GM23338 (cell line): ENCODE data around the gene RAD51D. TPM values are rescaled to one million over a fixed set of nuclear protein-coding genes. Genes with fewer than 3 reads are reported as not detected.

ENCODE experiments used
- ATAC-seq: fragments of 200-7000 bp; cut with Tn5 transposase; 3 replicates; pipeline ENCODE4 v1.9.1; 2020
- DNase-seq: peaks from one replicate; pipeline ENCODE4 v3.0.0-alpha.2; 2015; ENCODE audit warnings: low spot score
- H2AFZ ChIP-seq: fragments of 200-600 bp; sonication (generic); 2 replicates; pipeline ENCODE4 v1.8.0; 2016; ENCODE audit warnings: antibody characterized with exemption, mild to moderate bottlenecking, moderate library complexity
- H3F3A ChIP-seq: fragments of 200-600 bp; sonication (generic); replicated peaks from 2 replicates; pipeline ENCODE4 v1.8.0; 2017; ENCODE audit warnings: antibody characterized with exemption, mixed run types, low read depth
- H3K27ac ChIP-seq: fragments of 200-600 bp; sonication (generic); 2 replicates; pipeline ENCODE4 v1.6.1; 2016; ENCODE audit warnings: low read depth
- H3K27me3 ChIP-seq: fragments of 200-600 bp; sonication (generic); 2 replicates; pipeline ENCODE4 v1.8.0; 2016; ENCODE audit warnings: mild to moderate bottlenecking, mixed run types, moderate library complexity; ENCODE audit not compliant: insufficient read depth
- H3K36me3 ChIP-seq: fragments of 200-600 bp; sonication (generic); 2 replicates; pipeline ENCODE4 v1.8.0; 2016; ENCODE audit warnings: mild to moderate bottlenecking; ENCODE audit not compliant: insufficient read depth
- H3K4me1 ChIP-seq: fragments of 200-600 bp; sonication (generic); 2 replicates; pipeline ENCODE4 v1.8.0; 2016; ENCODE audit warnings: mild to moderate bottlenecking, moderate library complexity; ENCODE audit not compliant: insufficient read depth
- H3K4me2 ChIP-seq: fragments of 200-600 bp; sonication (generic); 2 replicates; pipeline ENCODE4 v1.7.1; 2017; ENCODE audit warnings: mixed run types
- H3K4me3 ChIP-seq: fragments of 200-600 bp; sonication (generic); 2 replicates; pipeline ENCODE4 v1.6.1; 2016; ENCODE audit warnings: mixed run types
- H3K79me2 ChIP-seq: fragments of 200-600 bp; sonication (generic); replicated peaks from 2 replicates; pipeline ENCODE4 v1.8.0; 2017; ENCODE audit warnings: mild to moderate bottlenecking; ENCODE audit not compliant: insufficient read depth
- H3K9me2 ChIP-seq: fragments of 200-600 bp; sonication (generic); 2 replicates; pipeline ENCODE4 v1.8.0; 2017; ENCODE audit not compliant: insufficient read depth
- H4K20me1 ChIP-seq: fragments of 200-600 bp; sonication (generic); replicated peaks from 2 replicates; pipeline ENCODE4 v1.8.0; 2017; ENCODE audit warnings: mild to moderate bottlenecking; ENCODE audit not compliant: insufficient read depth
- H3K27ac Mint-ChIP-seq: 2 replicates; pipeline ENCODE4 v1.8.0; 2020; ENCODE audit warnings: inconsistent platforms, mild to moderate bottlenecking, moderate library complexity, mixed read lengths
- H3K27me3 Mint-ChIP-seq: 3 replicates; pipeline ENCODE4 v1.8.0; 2022; ENCODE audit warnings: low read depth, mild to moderate bottlenecking, moderate library complexity, mixed read lengths, inconsistent platforms; ENCODE audit not compliant: insufficient read depth, poor library complexity
- H3K36me3 Mint-ChIP-seq: 3 replicates; pipeline ENCODE4 v1.8.0; 2021; ENCODE audit warnings: low read depth, mild to moderate bottlenecking, inconsistent platforms, moderate library complexity, mixed read lengths
- H3K4me1 Mint-ChIP-seq: 3 replicates; pipeline ENCODE4 v1.8.0; 2020; ENCODE audit warnings: mild to moderate bottlenecking, inconsistent platforms, mixed read lengths
- H3K4me3 Mint-ChIP-seq: 3 replicates; pipeline ENCODE4 v1.8.0; 2021; ENCODE audit warnings: moderate library complexity, mild to moderate bottlenecking, inconsistent platforms, mixed read lengths
- H3K9me3 Mint-ChIP-seq: 3 replicates; pipeline ENCODE4 v1.8.0; 2020; ENCODE audit warnings: moderate library complexity, mild to moderate bottlenecking, inconsistent platforms, mixed read lengths
- CREB1 ChIP-seq: fragments of 250-450 bp; sonication (Bioruptor Pico); IDR thresholded peaks from 2 replicates; pipeline ENCODE4 v1.5.0; 2020; ENCODE audit warnings: low read depth, mild to moderate bottlenecking, moderate library complexity
- POLR2AphosphoS5 ChIP-seq: IDR thresholded peaks from 2 replicates; pipeline ENCODE4 v1.6.1; 2016; ENCODE audit warnings: antibody characterized with exemption, low read depth
- STAT1 ChIP-seq: IDR thresholded peaks from one replicate; pipeline ENCODE4 v1.6.1; 2016; ENCODE audit warnings: antibody characterized with exemption; ENCODE audit not compliant: unreplicated experiment
- ZNF114 ChIP-seq: fragments of 250-450 bp; sonication (Bioruptor Pico); IDR thresholded peaks from 2 replicates; pipeline ENCODE4 v1.5.0; 2020; ENCODE audit warnings: mild to moderate bottlenecking, moderate library complexity
- polyA plus RNA-seq: library from polyadenylated mRNA; unstranded; fragments of >200 nt; fragmentation: Nextera tagmentation; extraction: Ambion mirVana; gene quantifications from 2 replicates; pipeline ENCODE4 v1.2.1, GENCODE V29; 2016
- total RNA-seq: library from RNA; depleted of rRNA; stranded (reverse); fragments of >200 nt; shearing (Covaris generic); gene quantifications from 2 replicates; pipeline ENCODE4 v1.2.3, GENCODE V29; 2014
- TF ChIP-seq, protein P1 (sequence below), 2 experiments: fragments of 200-600 bp in 1 of 2; sonication (generic) in 1 of 2; conservative IDR thresholded peaks; 2 replicates each; pipeline versions ENCODE4 v1.5.1 to v1.6.1; 2016 to 2017; ENCODE audit warnings: antibody characterized with exemption in 2 of 2, low read depth in 2 of 2, mild to moderate bottlenecking in 2 of 2, moderate library complexity in 1 of 2
- TF ChIP-seq, protein P2 (sequence below): fragments of 250-450 bp; sonication (Bioruptor Pico); IDR thresholded peaks from 2 replicates; pipeline ENCODE4 v1.5.0; 2020; ENCODE audit warnings: mild to moderate bottlenecking, moderate library complexity
- TF ChIP-seq, protein P3 (sequence below): IDR thresholded peaks from 2 replicates; pipeline ENCODE4 v1.6.1; 2016; ENCODE audit warnings: antibody characterized with exemption

Gene RAD51D
- total and polyA plus RNA-seq, 2 experiments from 2014 or later, result 5.9 to 11.0 TPM

GRCh38 chr17:35164716-35165115 is 45.1 kb upstream of the RAD51D start:
- Histone ChIP-seq H3F3A (no peaks in the 10 kb centered on the region), H3K4me1 (peaks cover 3% of the 10 kb centered on the region; the same call in 1 of the 2 replicates), H3K36me3 (no peaks in the 10 kb centered on the region), H3K9me2 (no peaks in the 10 kb centered on the region), H2AFZ (no peak overlapping the region), H3K4me2 (no peak overlapping the region), H4K20me1 (no peaks in the 10 kb centered on the region), H3K4me3 (no peak overlapping the region), H3K27me3 (no peaks in the 10 kb centered on the region), H3K79me2 (no peaks in the 10 kb centered on the region), H3K27ac (no peak overlapping the region)
- Mint-ChIP-seq H3K27me3 (peaks cover 7% of the 10 kb centered on the region), H3K4me1 (peaks cover 7% of the 10 kb centered on the region), H3K36me3 (no peaks in the 10 kb centered on the region), H3K9me3 (no peaks in the 10 kb centered on the region), H3K27ac (no peak overlapping the region), H3K4me3 (no peak overlapping the region)
- TF ChIP-seq CREB1 (CRISPR knock-in tag) (no peak), POLR2AphosphoS5 (no peak)
- TF ChIP-seq, protein P1, sequence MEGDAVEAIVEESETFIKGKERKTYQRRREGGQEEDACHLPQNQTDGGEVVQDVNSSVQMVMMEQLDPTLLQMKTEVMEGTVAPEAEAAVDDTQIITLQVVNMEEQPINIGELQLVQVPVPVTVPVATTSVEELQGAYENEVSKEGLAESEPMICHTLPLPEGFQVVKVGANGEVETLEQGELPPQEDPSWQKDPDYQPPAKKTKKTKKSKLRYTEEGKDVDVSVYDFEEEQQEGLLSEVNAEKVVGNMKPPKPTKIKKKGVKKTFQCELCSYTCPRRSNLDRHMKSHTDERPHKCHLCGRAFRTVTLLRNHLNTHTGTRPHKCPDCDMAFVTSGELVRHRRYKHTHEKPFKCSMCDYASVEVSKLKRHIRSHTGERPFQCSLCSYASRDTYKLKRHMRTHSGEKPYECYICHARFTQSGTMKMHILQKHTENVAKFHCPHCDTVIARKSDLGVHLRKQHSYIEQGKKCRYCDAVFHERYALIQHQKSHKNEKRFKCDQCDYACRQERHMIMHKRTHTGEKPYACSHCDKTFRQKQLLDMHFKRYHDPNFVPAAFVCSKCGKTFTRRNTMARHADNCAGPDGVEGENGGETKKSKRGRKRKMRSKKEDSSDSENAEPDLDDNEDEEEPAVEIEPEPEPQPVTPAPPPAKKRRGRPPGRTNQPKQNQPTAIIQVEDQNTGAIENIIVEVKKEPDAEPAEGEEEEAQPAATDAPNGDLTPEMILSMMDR (conservative IDR thresholded peaks at IDR 0.05; ENCODE audit: low read depth in 2 of 2), result no peak
- TF ChIP-seq, protein P2, sequence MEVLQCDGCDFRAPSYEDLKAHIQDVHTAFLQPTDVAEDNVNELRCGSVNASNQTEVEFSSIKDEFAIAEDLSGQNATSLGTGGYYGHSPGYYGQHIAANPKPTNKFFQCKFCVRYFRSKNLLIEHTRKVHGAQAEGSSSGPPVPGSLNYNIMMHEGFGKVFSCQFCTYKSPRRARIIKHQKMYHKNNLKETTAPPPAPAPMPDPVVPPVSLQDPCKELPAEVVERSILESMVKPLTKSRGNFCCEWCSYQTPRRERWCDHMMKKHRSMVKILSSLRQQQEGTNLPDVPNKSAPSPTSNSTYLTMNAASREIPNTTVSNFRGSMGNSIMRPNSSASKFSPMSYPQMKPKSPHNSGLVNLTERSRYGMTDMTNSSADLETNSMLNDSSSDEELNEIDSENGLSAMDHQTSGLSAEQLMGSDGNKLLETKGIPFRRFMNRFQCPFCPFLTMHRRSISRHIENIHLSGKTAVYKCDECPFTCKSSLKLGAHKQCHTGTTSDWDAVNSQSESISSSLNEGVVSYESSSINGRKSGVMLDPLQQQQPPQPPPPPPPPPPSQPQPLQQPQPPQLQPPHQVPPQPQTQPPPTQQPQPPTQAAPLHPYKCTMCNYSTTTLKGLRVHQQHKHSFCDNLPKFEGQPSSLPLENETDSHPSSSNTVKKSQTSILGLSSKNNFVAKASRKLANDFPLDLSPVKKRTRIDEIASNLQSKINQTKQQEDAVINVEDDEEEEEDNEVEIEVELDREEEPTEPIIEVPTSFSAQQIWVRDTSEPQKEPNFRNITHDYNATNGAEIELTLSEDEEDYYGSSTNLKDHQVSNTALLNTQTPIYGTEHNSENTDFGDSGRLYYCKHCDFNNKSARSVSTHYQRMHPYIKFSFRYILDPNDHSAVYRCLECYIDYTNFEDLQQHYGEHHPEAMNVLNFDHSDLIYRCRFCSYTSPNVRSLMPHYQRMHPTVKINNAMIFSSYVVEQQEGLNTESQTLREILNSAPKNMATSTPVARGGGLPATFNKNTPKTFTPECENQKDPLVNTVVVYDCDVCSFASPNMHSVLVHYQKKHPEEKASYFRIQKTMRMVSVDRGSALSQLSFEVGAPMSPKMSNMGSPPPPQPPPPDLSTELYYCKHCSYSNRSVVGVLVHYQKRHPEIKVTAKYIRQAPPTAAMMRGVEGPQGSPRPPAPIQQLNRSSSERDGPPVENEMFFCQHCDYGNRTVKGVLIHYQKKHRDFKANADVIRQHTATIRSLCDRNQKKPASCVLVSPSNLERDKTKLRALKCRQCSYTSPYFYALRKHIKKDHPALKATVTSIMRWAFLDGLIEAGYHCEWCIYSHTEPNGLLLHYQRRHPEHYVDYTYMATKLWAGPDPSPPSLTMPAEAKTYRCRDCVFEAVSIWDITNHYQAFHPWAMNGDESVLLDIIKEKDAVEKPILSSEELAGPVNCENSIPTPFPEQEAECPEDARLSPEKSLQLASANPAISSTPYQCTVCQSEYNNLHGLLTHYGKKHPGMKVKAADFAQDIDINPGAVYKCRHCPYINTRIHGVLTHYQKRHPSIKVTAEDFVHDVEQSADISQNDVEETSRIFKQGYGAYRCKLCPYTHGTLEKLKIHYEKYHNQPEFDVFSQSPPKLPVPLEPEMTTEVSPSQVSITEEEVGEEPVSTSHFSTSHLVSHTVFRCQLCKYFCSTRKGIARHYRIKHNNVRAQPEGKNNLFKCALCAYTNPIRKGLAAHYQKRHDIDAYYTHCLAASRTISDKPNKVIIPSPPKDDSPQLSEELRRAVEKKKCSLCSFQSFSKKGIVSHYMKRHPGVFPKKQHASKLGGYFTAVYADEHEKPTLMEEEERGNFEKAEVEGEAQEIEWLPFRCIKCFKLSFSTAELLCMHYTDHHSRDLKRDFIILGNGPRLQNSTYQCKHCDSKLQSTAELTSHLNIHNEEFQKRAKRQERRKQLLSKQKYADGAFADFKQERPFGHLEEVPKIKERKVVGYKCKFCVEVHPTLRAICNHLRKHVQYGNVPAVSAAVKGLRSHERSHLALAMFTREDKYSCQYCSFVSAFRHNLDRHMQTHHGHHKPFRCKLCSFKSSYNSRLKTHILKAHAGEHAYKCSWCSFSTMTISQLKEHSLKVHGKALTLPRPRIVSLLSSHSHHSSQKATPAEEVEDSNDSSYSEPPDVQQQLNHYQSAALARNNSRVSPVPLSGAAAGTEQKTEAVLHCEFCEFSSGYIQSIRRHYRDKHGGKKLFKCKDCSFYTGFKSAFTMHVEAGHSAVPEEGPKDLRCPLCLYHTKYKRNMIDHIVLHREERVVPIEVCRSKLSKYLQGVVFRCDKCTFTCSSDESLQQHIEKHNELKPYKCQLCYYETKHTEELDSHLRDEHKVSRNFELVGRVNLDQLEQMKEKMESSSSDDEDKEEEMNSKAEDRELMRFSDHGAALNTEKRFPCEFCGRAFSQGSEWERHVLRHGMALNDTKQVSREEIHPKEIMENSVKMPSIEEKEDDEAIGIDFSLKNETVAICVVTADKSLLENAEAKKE, result no peak
- DNase-seq (no peak), ATAC-seq (no peak)

- ATAC-seq (no peak), DNase-seq (no peak)
- Mint-ChIP-seq H3K36me3 (no peaks in the 10 kb centered on the region), H3K27ac (no peak overlapping the region), H3K27me3 (peaks cover 6% of the 10 kb centered on the region), H3K9me3 (no peaks in the 10 kb centered on the region), H3K4me1 (peaks cover 7% of the 10 kb centered on the region), H3K4me3 (no peak overlapping the region)
- H3K4me1 ChIP-seq, result peaks cover 3% of the 10 kb centered on the region; the same call in 1 of the 2 replicates
- no peaks in the 10 kb centered on the region for H3F3A ChIP-seq
- no peak overlapping the region for H3K4me3 ChIP-seq
- no peaks in the 10 kb centered on the region for H3K36me3 ChIP-seq
- H4K20me1 ChIP-seq, result no peaks in the 10 kb centered on the region
- H3K9me2 ChIP-seq, result no peaks in the 10 kb centered on the region
- H2AFZ ChIP-seq, result 0 out of 2 replicates have a peak overlapping the region, but pooled peaks have one; percentile 28
- H3K79me2 ChIP-seq, result no peaks in the 10 kb centered on the region
- H3K27ac ChIP-seq, result no peak overlapping the region
- H3K4me2 ChIP-seq, result no peak overlapping the region
- no peaks in the 10 kb centered on the region for H3K27me3 ChIP-seq
- TF ChIP-seq, protein P1 (conservative IDR thresholded peaks at IDR 0.05; ENCODE audit: low read depth in 2 of 2), result no peak
- TF ChIP-seq STAT1 (no peak), ZNF114 (no peak)
- TF ChIP-seq, protein P3, sequence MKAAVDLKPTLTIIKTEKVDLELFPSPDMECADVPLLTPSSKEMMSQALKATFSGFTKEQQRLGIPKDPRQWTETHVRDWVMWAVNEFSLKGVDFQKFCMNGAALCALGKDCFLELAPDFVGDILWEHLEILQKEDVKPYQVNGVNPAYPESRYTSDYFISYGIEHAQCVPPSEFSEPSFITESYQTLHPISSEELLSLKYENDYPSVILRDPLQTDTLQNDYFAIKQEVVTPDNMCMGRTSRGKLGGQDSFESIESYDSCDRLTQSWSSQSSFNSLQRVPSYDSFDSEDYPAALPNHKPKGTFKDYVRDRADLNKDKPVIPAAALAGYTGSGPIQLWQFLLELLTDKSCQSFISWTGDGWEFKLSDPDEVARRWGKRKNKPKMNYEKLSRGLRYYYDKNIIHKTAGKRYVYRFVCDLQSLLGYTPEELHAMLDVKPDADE, result no peak
Measured at GRCh38 chr17:35163886-35164285, 44.2 kb upstream of the RAD51D start.
